HG03469 (cell line): Measurements from ENCODE around the gene CFAP300.

ENCODE experiments used
- ATAC-seq: cut with Tn5 transposase; IDR thresholded peaks from one replicate; pipeline ENCODE4 v1.9.1; 2021; ENCODE audit warnings: mild to moderate bottlenecking, moderate library complexity, moderate number of reproducible peaks; ENCODE audit not compliant: unreplicated experiment

CFAP300 gene

DNA sequence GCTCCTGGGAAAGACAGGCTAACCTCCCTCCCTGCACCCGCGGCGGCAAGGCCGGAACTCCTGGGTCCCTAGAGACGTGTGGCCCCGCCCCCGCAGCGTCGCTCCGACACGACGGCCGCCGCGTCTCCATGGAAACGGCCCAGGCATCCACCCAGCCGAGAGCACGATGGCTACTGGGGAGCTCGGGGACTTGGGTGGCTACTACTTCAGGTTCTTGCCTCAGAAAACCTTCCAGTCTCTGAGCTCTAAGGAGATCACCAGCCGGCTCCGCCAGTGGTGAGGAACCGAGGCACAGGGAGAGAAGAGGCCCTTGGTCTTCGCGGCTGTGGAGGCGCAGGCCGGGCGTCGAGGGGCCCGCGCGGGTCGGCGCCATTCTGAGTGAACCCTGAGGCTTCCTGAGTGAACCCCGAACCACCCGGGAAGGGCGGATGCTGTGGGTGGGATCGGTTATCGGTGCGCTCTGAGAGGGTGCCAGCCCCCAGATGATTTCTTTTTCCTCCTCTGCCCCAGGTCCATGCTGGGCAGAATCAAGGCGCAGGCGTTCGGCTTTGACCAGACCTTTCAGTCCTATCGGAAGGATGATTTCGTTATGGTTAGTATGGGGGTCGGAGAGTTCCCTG is at the start of gene CFAP300:
Gene CFAP300, plus strand, starts transcription at position 133 of the 620 bp plus-strand sequence. Its CDS starts 34 bp downstream, at position 167.
- no peak for ATAC-seq

DNA sequence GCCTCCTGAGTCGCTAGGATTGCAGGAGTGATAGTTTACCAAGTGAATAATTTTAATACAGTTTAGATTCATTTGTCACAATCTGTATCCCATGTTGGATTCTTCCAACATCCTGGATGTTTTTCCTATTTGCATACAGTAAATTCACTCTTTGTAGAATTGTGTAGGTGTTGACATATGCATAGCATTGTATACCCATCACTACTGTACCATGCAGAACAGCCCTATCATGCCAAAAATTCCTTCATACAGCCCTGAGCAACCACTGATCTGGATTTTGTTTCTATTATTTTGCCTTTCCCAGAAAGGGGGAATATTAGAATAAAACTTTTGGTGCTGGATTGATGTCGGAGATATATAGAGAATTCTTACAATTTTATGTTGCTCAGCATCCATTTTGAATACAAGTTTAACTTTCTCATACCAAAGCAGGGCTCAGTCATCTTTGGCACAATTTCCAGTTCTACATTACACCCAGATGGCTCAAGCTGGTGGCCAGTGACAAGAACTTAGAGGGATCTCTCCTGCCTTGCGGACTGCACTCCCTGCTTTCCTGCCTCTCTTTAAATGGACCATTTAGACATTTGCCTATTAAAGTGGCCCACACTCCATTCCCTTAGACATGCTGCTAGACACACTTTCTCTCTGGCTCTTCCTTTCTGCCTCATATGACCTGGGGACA is 45.4 kb upstream of the CFAP300 start:
- no peak for ATAC-seq

DNA sequence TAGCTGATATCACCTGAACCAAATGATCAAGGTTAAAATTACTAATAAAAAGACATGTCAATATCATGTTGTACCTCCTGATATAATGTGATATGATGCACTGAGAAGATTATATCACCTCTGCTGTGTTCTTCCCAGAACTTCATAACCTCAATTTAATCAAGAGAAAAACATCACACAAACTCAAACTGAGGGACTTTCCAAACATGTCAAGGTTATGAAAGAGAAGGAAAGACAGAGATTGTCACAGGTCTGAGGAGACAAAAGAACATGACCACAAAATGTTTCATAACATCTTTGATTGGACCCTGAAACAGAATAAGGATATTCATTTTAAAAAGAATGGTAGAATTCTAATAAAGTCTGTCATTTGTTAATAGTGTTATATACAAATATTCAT is 43.0 kb upstream of the CFAP300 start:
- ATAC-seq = no peak

DNA sequence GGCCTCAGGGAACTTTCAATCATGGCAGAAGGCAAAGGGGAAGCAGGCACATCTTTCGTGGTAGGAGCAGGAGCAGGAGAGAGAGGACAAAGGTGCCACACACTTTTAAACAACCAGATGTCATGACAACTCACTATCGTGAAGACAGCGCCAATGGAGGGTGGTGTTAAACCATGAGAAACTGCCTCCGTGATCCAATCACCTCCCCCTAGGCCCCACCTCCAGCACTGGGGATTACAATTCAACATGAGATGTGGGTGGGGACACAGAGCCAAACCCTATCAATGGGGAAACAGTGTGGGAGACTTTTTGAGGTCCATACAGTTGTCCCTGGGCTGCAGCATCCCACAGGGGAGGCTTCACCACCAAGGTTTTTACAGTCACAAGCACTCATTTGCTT is 41.9 kb upstream of the CFAP300 start:
- ATAC-seq = no peak

DNA sequence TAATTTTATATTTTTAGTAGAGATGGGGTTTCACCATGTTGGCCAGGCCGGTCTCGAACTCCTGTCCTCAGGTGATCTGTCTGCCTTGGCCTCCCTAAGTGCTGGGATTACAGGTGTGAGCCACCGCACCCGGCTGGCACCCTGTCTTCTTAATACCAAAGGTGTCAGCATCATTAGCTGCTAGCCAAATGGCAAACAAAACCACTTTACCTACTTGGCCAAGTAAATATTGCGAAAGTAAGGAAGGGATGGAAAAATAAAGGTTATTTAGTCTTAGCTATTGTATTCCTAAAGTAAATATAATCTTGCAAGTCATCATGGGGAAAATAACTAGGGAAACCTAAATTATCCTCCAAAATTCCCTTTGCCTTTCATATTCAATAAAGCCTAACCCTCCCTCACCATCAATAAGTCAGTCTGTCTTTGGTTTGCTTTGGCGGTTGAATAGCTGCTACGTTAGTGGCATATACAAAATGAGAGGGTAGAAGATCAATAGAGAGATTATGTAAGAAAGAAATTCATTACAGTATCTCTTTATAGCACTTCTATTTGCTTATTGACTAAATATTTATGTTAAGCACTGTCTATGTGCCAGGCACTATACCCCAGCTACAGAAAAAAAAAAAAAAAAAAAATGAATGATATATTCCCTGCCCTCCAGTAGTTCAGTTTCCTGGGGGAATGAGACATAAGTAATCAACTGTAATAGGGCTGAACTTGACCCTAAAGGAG is 40.2 kb upstream of the CFAP300 start:
- ATAC-seq = no peak

DNA sequence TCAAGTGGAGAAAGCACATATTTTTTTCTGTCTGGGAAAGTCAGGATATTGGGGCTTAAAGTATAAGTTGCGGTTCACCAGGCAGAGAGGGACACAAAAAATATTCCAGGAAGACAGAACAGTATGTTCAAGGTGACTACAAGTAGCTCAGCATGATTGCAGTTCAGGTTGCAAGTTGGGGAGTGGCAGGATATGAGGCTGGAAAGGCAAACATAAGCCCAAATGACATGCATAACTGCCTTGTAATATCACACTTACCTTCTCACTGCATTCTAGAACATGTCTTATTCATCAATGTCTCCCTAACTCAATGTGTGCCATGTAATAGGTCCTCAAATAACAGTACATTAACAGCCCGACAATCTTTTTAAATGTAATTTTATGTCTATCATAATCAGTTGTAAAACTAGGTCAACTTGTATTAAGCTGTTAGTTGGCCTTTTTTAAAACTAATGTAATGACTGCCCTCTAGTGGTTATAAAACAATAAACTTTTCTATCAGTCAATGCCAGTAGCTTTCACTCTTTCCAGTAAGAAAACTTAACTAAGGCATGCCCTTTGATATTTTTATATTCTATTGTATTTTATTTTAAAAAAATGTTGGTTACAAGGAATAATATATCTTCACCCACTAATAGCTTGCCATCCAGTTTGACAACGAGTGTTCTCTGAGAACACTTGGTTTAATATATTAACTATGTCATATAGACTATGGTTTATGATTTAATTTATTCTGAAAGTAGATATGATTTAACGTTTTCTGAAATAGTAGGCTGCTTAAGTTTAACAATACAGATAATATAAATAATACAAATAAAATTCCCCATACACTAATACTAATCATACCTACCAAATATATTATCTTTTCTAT is 39.4 kb upstream of the CFAP300 start:
- ATAC-seq = peak; percentile 85

DNA sequence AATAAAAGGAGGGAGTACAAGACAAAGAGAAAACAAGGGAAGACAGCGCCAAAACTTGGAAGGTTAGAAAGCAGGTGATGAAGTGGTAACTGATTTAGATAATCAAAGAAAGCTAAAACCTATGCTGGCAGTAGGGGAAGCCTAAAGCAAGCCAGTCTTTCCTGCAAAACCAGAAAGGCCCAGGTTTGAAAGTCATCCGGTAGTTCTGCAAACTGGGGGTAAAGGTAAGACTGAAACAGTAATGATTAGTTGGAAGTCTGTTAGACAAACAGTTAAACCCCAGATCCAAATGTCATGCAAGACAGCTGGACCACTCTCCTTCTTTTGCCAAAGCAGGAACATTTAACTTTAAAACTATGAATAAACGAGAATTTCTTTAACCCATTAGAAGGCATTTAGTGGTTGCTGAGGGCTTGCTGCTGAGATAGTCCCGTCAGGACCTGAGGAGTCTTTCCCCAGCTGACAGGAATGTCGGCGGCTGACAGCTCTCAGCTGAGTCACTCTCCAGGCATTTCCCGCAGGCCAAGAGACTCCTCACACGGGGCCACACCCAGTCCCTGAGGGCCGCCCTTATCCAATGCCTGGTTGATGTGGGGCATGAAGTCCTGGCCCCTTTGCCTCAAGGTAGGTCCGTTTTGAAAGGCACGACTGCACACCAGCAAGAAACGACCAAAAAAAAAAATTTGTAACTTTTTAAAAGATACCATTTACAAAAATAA is 36.3 kb upstream of the CFAP300 start:
- no peak for ATAC-seq

DNA sequence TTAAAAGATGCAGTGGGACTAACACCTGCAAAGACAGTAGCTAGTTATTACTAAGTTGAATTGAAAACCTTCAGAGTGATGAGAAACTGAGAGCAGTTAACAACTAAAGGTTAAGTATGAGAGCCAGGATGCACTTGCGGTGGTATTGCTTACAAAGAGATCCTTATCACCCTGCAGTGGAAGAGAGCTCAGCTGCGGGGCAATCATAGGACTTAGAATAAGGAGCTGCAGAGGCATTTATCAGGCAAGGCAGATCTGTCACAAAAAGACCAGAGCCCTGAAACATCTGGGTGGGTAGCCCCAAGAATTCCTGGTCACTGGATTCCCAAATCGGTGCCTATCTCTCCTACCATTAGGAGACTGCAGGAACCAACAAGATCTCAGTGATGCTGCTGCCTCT is 34.3 kb upstream of the CFAP300 start:
- ATAC-seq = no peak

DNA sequence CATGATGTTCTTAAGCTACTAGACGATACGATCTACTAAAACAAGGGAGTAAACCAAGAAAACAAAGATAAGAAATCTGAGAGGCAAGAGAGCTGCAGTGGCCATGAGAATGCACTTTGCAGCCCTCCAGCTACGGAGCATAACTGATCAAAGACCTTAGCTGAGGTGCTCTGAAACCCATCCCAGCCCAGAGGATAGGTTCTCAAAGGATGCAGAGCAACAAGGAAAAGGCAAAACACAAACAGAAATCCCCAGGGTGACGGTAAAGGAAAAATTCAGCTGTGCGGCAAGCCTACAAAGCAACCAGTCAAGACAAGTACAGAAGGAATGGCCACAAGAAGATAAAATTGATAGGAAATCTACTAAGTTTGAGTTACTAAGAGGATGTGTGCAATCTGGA is 32.5 kb upstream of the CFAP300 start:
- ATAC-seq = no peak

DNA sequence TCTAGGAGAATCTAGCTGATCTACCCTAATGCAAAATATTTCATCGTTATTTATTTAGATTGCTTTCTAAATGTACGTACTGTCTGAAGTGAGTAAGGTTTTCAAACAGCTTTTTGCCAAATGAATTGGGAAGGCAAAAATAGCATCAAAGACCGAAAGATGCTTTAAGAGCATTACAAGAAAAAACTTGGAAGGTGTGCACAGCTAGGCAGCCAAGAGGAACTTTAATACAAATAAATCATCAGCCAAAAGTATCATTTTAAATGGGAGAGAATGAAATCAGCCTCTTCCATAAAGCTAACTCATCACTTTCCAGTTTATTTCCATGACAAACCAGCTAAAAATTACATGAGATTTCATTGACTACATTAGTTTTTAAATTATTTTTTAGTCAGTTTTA is 30.2 kb upstream of the CFAP300 start:
- no peak for ATAC-seq

DNA sequence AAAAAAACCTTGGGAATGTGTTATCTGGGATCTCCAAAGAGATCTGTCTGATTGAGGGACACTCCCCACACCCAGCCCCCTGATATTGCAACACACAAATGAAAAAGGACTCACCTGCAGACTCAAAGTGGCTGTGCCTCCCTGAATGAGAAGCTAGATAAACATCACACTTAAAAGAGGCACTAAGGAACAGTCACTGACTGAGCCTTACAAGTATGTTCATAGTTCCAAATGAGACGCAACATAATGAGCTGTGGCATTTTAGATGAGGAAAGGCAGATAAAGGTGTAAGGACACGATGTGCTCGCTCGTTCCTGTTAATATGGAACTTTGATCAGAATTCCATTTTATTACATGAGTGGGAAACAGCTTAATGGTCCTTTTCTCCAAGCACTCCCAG is 21.0 kb upstream of the CFAP300 start:
- no peak for ATAC-seq

DNA sequence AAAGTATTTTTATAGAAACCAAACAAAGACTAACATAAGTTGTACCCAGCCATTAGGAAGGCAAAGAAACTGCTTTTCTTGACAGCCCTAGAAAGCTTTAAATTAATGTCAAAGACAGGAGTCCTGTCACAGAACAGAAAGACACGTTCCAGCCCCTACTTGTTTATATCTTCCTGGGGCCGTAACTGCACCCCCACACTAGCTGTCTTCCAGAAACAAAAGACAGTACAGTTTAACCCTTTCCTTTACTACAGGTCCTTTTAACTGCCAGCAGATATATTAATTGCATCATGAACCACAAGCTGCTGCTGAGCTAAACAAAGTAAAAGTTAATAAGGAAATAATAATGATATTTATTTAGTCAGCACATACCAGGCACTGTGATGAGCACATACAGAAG is 20.3 kb upstream of the CFAP300 start:
- ATAC-seq = no peak

DNA sequence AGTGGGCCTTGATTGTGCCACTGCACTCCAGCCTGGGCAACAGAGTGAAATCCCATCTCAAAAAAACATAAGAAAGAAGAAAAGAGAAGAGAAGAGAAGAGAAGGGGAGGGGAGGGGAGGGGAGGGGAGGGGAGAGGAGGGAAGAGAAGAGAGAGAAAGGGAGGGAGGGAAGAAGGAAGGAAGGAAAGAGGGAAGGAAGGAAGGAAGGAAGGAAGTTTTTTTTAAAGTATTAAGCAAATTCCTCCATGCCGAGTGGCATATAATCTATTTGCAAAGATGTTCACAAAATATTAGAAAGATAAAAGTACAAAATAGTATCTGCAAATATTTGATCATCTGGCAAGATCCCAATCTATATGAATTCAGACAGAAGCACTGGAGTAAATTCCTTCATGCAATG is 10.5 kb upstream of the CFAP300 start:
- ATAC-seq = no peak

DNA sequence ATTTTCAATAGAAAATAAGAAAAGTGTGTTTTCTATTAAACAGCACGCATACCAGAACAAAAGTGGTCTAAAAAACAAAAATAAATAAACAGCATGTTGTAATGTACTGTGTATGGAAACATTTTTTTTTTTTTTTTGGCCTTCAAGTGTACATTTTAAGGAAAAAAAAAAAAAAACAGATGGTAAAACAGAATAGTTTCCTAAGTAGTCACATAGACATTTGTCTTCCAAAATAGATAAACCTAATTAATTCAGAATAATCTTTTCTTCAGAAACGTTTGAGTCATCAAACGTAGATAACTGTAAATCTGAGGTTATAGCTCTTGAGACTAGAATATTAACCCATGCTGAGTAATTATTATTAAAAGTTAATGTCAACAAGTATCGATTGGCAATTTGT is 396 bp upstream of the CFAP300 start:
- ATAC-seq = no peak

DNA sequence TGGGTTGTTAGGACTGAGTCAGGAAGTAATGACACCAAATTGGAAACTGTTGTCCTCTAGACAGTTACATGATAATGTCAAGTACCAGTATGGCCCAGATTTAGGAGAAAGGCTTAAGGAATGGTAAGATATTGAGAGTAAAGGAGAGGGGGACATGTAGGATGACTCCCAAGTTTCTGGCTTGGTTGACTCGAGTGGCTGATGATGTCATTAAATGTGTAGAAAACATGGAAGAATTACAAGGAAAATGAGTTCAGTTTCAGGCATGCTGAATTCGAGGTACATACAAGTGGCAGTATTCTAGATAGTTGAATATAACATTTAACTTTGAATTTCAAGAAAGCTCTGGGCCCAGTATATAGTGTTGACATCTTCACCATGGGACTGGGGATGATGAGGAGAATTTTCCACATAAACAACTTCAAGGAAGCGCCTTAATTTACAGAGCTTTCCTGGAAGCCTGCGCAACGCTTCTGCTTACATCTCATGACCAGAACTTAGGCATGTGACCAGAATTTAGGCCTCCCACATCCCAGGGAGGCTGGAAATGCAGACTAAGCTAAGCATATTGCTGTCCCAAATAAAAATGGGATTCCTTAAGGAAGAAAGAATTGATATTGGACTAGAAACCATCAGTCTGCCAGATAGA is 3.8 kb downstream of the CFAP300 start:
- ATAC-seq = no peak

DNA sequence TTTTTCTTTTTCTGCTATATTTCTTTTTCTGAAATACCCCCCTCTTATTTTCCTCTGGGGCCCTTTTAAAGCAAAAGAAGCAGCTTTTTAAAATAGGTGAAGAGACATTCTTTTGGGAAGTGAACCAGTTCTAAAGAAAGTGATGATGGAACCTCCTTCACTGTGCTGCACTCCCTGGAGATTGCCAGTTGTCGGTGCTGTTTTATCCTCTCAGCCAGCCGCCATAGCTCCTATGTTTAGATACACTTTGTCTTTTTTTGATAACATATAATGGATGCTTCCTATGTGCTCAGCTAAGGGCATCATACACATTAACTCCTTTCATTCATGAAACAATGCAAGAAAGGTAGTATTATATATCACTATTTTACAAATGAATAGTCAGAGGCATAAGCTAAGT is 14.0 kb downstream of the CFAP300 start:
- no peak for ATAC-seq

DNA sequence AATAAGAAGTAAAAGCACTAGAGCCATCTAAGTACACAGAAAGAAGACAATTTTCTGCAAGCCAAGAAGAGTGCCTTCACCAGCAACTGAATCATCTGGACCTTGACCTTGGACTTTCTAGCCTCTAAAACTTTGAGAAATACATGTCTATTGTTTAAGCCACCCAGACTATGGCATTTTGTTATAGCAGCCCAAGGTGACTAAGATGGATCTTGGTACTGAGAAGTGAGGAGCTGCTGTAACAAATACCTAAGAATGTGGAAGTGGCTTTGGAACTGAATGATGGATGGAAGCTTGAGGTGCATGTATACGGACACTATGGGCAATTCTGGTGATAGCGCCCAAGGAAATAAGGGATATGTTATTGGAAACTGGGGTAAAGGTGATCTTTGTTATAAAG is 14.9 kb downstream of the CFAP300 start:
- no peak for ATAC-seq

DNA sequence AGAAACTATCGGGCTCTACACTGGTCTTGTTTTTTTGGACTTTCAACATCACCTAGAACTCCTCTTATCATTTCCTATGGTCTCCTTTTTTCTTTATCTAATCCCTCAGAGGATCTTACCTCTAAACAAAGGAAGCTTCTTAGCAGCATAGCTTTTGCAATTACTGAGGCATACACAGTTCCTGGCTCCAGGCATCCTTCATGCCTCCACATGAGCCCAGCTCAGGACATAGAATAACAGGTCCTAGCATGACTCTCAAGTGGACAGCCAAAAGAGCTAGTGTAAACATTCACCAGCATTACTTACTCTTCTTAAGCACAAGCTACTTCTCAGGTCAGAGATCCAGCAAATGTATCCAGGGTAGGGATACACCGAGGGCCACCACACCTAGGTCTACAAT is 17.1 kb downstream of the CFAP300 start:
- ATAC-seq = no peak

DNA sequence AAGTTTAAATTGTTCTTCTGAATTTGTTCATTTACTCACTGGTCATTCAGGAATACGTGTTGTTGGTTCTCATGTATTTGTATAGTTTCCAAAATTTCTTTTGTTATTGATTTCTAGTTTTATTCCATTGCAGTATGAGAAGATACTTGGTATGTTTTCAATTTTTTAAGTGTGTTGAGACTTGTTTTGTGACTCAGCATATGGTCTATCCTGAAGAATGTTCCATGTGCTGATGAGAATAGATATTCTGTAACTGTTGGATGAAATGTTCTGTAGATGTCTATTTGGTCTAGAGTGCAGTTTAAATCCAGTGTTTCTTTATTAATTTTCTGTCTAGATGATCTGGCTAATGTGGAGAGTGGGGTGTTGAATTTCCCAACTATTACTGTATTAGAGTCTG is 23.5 kb downstream of the CFAP300 start:
- no peak for ATAC-seq
